BLaER1 treated with 17β-estradiol and CSF1 and Interleukin-3, amounts not matched to agents 10 nM and 100 nM (cell line): ENCODE measurements around the gene STX1B.

ENCODE experiments used
- H3K27ac ChIP-seq, 11 experiments: shearing (Covaris generic); formaldehyde crosslinking; 2 replicates each; pipeline ENCODE4 v1.8.1; 2022
- H3K27me3 ChIP-seq, 11 experiments: shearing (Covaris generic); formaldehyde crosslinking; 2 replicates each; pipeline ENCODE4 v1.8.1; 2022
- H3K36me3 ChIP-seq, 11 experiments: shearing (Covaris generic); formaldehyde crosslinking; 2 replicates each; pipeline ENCODE4 v1.8.1; 2022
- H3K4me1 ChIP-seq, 10 experiments: shearing (Covaris generic); formaldehyde crosslinking; 2 replicates each; pipeline ENCODE4 v1.8.1; 2022
- H3K4me2 ChIP-seq, 11 experiments: shearing (Covaris generic); formaldehyde crosslinking; 2 replicates each; pipeline ENCODE4 v1.8.1; 2022
- H3K4me3 ChIP-seq, 10 experiments: shearing (Covaris generic); formaldehyde crosslinking; 2 replicates each; pipeline ENCODE4 v1.8.1; 2022
- H3K9ac ChIP-seq, 11 experiments: shearing (Covaris generic); formaldehyde crosslinking; 2 replicates each; pipeline ENCODE4 v1.8.1; 2022
- H3K9me3 ChIP-seq, 11 experiments: shearing (Covaris generic); formaldehyde crosslinking; replicated peaks in 1 of 11; 2 replicates each; pipeline ENCODE4 v1.8.1; 2022
- H4K20me1 ChIP-seq, 11 experiments: shearing (Covaris generic); formaldehyde crosslinking; 2 replicates each; pipeline ENCODE4 v1.8.1; 2022
- Cebpa-rat ChIP-seq, 11 experiments: shearing (Covaris generic); IDR thresholded peaks; 2 replicates each; pipeline ENCODE4 v1.8.1; 2022

STX1B gene

DNA sequence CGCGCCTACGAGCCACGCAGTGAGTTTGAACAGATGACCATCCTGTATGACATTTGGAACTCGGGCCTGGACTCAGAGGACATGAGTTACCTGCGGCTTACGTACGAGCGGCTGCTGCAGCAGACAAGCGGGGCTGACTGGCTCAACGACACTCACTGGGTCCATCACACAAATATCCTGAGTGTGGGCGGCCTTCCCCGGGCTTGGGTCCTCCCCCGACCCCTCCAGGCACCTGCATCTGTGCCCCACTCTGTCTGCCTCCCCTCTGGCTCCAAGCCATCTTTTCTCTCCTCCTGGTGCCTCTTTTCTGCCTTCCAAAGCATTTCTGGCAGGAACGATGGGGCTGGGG lies 30.4 kb downstream of the STX1B start:
- peaks cover 7 to 18% (median 12%) of the 10 kb centered on the region in 10 experiments; a peak in 15 of 20 replicates for H3K4me1 ChIP-seq
- H3K36me3 ChIP-seq, result peaks cover 89 to 98% (median 94%) of the 10 kb centered on the region in 11 experiments
- TF ChIP-seq Cebpa-rat (IDR thresholded peaks at IDR 0.05), result no peak

DNA sequence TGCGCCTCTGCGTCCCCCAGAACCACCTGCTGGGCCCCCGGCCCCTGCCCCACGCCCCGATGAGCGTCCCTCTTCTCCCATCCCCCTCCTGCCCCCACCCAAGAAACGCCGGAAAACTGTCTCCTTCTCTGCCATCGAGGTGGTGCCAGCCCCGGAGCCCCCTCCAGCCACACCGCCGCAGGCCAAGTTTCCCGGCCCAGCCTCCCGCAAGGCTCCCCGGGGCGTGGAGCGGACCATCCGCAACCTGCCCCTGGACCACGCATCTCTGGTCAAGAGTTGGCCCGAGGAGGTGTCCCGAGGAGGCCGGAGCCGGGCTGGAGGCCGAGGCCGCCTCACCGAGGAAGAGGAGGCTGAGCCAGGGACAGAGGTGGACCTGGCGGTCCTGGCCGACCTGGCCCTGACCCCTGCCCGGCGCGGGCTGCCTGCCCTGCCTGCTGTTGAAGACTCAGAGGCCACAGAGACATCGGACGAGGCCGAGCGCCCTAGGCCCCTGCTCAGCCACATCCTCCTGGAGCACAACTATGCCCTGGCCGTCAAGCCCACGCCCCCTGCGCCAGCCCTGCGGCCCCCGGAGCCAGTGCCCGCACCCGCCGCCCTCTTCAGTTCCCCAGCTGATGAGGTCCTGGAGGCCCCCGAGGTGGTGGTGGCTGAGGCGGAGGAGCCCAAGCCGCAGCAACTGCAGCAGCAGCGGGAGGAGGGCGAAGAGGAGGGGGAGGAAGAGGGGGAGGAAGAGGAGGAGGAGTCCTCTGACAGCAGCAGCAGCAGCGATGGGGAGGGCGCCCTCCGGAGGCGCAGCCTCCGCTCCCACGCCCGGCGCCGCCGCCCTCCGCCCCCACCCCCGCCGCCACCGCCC lies 31.0 kb downstream of the STX1B start:
- Histone ChIP-seq H3K36me3 (peaks cover 91 to 99% (median 97%) of the 10 kb centered on the region in 11 experiments), H3K27me3 (no peaks in the 10 kb centered on the region), H4K20me1 (peaks cover 5 to 89% (median 56%) of the 10 kb centered on the region in 11 experiments; a peak in 21 of 22 replicates), H3K9ac (no peak overlapping the region), H3K9me3 (no peaks in the 10 kb centered on the region), H3K27ac (no peak overlapping the region), H3K4me3 (no peak overlapping the region), H3K4me1 (peaks cover 2 to 12% (median 7%) of the 10 kb centered on the region in 10 experiments; a peak in 14 of 20 replicates), H3K4me2 (no peak overlapping the region)
- no peak for TF ChIP-seq Cebpa-rat (IDR thresholded peaks at IDR 0.05)

More for the DNA sequence above, 30.4 kb downstream of the STX1B start:
- no peaks in the 10 kb centered on the region for H3K27me3 ChIP-seq
- no peak overlapping the region for H3K4me2 ChIP-seq
- no peaks in the 10 kb centered on the region for H3K9me3 ChIP-seq
- H3K9ac ChIP-seq, result no peak overlapping the region
- peaks cover 5 to 88% (median 55%) of the 10 kb centered on the region in 11 experiments; a peak in 21 of 22 replicates for H4K20me1 ChIP-seq
- H3K27ac ChIP-seq, result no peak overlapping the region
- no peak overlapping the region for H3K4me3 ChIP-seq

DNA sequence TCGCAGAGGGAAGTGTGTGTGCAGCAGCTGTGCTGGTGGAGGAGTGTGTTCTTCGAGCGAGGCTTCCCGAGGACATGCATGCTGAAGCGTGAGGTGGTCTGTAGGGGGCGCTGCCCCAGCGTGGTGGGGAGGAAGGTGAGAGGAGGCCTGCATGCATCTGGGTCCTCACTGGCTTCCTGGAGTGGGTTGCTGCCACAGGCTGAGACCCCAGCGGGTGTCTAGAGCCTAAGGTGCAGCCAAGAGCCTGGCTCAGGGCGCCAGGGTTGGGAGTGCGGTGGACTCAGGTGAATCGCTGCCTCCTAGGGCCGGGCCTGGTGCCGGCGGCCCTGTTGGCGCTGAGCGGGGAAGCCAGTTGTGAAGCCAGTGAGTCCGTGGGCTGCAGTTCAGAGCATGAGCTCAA lies 32.9 kb downstream of the STX1B start:
- H3K4me2 ChIP-seq, result no peak overlapping the region
- no peak overlapping the region for H3K4me3 ChIP-seq
- peaks cover 92 to 99% (median 97%) of the 10 kb centered on the region in 11 experiments for H3K36me3 ChIP-seq
- peaks cover 5 to 88% (median 54%) of the 10 kb centered on the region in 11 experiments; a peak in 20 of 22 replicates for H4K20me1 ChIP-seq
- H3K9ac ChIP-seq, result no peak overlapping the region
- no peaks in the 10 kb centered on the region for H3K4me1 ChIP-seq
- no peaks in the 10 kb centered on the region for H3K27me3 ChIP-seq
- H3K9me3 ChIP-seq, result no peaks in the 10 kb centered on the region
- no peak overlapping the region for H3K27ac ChIP-seq
- no peak for TF ChIP-seq Cebpa-rat (IDR thresholded peaks at IDR 0.05)

DNA sequence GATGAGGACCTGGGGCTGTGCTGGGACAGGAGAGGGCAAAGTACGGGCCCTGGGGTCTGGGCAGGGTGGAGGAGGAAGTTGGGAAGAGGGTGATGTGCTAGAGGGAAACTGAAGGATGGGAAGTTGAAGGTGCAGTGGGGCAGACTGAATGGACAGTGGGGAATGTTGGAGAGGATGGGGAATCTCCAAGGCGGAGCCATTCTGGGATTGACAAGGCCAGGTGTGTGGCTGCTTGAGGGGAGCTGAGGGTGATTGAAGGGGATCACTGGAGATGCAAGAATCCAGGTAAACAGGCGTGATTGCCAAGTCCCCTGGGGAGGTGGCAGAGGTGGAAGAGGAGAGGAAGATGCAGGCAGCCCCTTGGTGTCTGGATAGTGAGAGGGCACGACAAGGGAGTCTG lies 34.0 kb downstream of the STX1B start:
- TF ChIP-seq Cebpa-rat (IDR thresholded peaks at IDR 0.05), result no peak
- H3K9ac ChIP-seq, result no peak overlapping the region
- H3K36me3 ChIP-seq, result peaks cover 95 to 99% (median 97%) of the 10 kb centered on the region in 11 experiments
- H3K4me2 ChIP-seq, result no peak overlapping the region
- H3K27ac ChIP-seq, result no peak overlapping the region
- H3K27me3 ChIP-seq, result no peaks in the 10 kb centered on the region
- no peaks in the 10 kb centered on the region for H3K9me3 ChIP-seq
- no peak overlapping the region for H3K4me3 ChIP-seq
- H3K4me1 ChIP-seq, result no peaks in the 10 kb centered on the region
- H4K20me1 ChIP-seq, result peaks cover 5 to 78% (median 53%) of the 10 kb centered on the region in 11 experiments; a peak in 20 of 22 replicates

GRCh38 chr16:30974348-30974747 lies 36.1 kb downstream of the STX1B start:
- Histone ChIP-seq H3K27me3 (no peaks in the 10 kb centered on the region), H3K9ac (no peak overlapping the region), H3K4me1 (no peaks in the 10 kb centered on the region), H4K20me1 (peaks cover 5 to 86% (median 43%) of the 10 kb centered on the region in 11 experiments; a peak in 20 of 22 replicates), H3K27ac (no peak overlapping the region), H3K36me3 (peaks cover 97 to 100% (median 99%) of the 10 kb centered on the region in 11 experiments), H3K4me3 (no peak overlapping the region), H3K9me3 (no peaks in the 10 kb centered on the region), H3K4me2 (no peak overlapping the region)
- no peak for TF ChIP-seq Cebpa-rat (IDR thresholded peaks at IDR 0.05)

GRCh38 chr16:30972872-30973271 lies 37.6 kb downstream of the STX1B start:
- no peak overlapping the region for H3K9ac ChIP-seq
- H4K20me1 ChIP-seq, result peaks cover 4 to 79% (median 32%) of the 10 kb centered on the region in 11 experiments; a peak in 19 of 22 replicates
- no peaks in the 10 kb centered on the region for H3K4me1 ChIP-seq
- H3K36me3 ChIP-seq, result peaks cover 98 to 100% (median 100%) of the 10 kb centered on the region in 11 experiments
- no peaks in the 10 kb centered on the region for H3K27me3 ChIP-seq
- H3K4me2 ChIP-seq, result no peak overlapping the region
- H3K27ac ChIP-seq, result no peak overlapping the region
- no peak overlapping the region for H3K4me3 ChIP-seq
- no peaks in the 10 kb centered on the region for H3K9me3 ChIP-seq
- TF ChIP-seq Cebpa-rat (IDR thresholded peaks at IDR 0.05), result no peak

GRCh38 chr16:30971298-30971697 lies 39.1 kb downstream of the STX1B start:
- Histone ChIP-seq H3K4me1 (no peaks in the 10 kb centered on the region), H3K9me3 (no peaks in the 10 kb centered on the region), H3K4me3 (no peak overlapping the region), H3K27me3 (no peaks in the 10 kb centered on the region), H3K9ac (no peak overlapping the region), H3K27ac (no peak overlapping the region), H3K36me3 (peaks cover 95 to 100% (median 100%) of the 10 kb centered on the region in 11 experiments), H3K4me2 (no peak overlapping the region), H4K20me1 (peaks cover 0 to 77% (median 22%) of the 10 kb centered on the region in 11 experiments; a peak in 14 of 22 replicates)
- TF ChIP-seq Cebpa-rat (IDR thresholded peaks at IDR 0.05), result no peak

GRCh38 chr16:30969246-30969842 lies 41.1 kb downstream of the STX1B start:
- TF ChIP-seq Cebpa-rat (IDR thresholded peaks at IDR 0.05), result no peak
- Histone ChIP-seq H3K4me3 (no peak overlapping the region), H3K9ac (peak overlapping the region in 1 of 11 experiments; percentile 23; a peak in 1 of 22 replicates), H3K27ac (no peak overlapping the region), H3K27me3 (no peaks in the 10 kb centered on the region), H3K36me3 (peaks cover 94 to 100% (median 99%) of the 10 kb centered on the region in 11 experiments), H3K9me3 (no peaks in the 10 kb centered on the region), H4K20me1 (peaks cover 0 to 77% (median 32%) of the 10 kb centered on the region in 11 experiments; a peak in 15 of 22 replicates), H3K4me1 (no peaks in the 10 kb centered on the region), H3K4me2 (no peak overlapping the region)

GRCh38 chr16:30967795-30968194 lies 42.6 kb downstream of the STX1B start:
- Histone ChIP-seq H3K27ac (no peak overlapping the region), H3K4me3 (no peak overlapping the region), H3K9ac (no peak overlapping the region), H3K4me1 (no peaks in the 10 kb centered on the region), H3K9me3 (no peaks in the 10 kb centered on the region), H3K36me3 (peaks cover 94 to 100% (median 99%) of the 10 kb centered on the region in 11 experiments), H3K4me2 (no peak overlapping the region), H4K20me1 (peaks cover 0 to 76% (median 26%) of the 10 kb centered on the region in 11 experiments; a peak in 17 of 22 replicates), H3K27me3 (no peaks in the 10 kb centered on the region)
- TF ChIP-seq Cebpa-rat (IDR thresholded peaks at IDR 0.05), result no peak
